Activated CD8-positive, alpha-beta memory T cell treated with anti-CD3 and anti-CD28 coated beads, Interleukin-2, amount 50 U/mL, for 48 hours (primary cell): Measurements from ENCODE around the gene STAT1.
"Not testable (repeated sequence)": the region's sequence is repeated elsewhere in the genome, so short reads cannot be mapped to it uniquely, and the experiment has no call there.

Experiments used
- DNase-seq: peaks from one replicate; pipeline ENCODE4 v3.0.0-alpha.2; 2020

Gene STAT1

DNA sequence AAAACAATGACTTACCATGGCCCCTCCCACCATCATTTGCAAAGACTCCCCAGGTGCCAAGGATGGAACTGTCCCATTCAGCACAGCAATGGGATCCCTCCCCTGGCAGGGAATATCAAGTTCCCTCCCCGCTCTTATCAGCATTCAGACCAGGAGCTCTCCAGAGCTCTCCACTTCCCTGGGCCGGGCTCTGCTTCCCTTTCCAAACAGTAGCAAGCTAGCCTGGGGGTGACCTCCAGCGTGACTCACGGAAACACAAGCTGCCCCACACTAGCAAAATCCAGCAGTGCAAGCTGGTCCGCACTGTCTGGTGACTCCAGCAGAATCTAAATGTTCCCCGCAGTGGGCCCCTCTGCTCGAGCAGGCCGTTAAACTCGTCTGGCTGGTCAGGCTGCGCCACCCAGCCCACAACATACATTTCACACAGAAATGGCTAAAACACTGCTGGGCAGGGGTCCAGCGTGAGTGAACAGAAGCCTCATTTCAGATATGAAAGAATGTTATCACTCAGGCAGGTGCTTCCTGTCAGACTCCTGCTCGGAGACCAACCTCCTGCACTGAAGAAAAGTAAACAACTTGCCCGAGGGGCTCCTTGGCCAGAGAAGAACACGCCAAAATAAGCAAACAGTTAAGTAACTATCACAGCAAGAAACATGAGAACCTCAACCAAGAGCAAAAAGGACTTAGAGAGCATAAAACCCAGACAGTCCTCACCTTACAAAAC lies 33.9 kb downstream of the STAT1 start:
- DNase-seq = no peak

DNA sequence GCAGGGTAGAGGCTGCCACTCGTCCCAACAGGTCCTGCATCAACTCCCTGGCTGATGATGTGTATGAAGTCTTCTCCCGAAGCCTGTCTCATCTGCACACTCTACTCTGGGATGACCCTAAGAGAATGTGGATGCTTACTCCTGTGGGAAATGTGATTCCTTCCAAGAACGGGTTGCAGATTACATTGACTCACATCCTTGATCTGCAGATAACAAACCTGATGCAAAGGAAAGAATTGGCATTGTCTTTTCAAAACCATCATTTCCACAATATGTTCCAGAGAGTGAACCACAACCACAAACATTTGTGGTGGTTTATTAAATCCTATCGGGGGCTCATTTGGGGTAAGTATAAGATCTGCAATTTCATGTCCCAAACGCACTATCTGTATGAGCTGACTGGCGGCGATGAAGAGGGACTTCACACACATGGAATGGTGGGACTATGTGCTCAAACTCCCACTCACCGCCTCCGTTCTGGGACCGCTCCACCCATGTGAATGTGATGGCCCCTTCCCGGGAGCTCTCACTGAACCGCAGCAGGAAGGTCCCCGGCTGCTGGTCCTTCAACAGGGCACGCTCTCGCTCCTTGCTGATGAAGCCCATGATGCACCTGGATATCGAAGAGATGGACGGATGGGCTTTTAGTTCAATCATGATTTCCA lies 35.5 kb downstream of the STAT1 start:
- no peak for DNase-seq

DNA sequence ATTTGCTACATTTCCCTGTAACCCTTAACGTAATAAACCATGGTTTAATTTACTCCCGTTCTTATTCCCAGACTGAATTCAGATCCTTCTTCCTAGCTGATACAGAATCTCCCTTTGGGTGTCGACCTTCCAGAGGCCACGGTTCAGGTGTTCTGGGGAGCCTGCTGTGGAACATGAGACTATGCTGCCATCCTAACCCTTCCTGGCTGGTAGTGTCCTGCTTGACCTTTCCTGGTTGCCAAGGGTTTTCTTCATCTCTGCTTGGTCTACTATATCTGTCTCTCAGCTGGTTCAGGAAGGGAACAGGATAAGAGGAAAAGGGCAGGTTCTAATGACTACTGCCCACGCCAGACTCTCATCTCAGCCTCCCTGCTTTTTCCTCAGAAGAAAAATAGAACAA lies 36.5 kb downstream of the STAT1 start:
- DNase-seq = no peak

DNA sequence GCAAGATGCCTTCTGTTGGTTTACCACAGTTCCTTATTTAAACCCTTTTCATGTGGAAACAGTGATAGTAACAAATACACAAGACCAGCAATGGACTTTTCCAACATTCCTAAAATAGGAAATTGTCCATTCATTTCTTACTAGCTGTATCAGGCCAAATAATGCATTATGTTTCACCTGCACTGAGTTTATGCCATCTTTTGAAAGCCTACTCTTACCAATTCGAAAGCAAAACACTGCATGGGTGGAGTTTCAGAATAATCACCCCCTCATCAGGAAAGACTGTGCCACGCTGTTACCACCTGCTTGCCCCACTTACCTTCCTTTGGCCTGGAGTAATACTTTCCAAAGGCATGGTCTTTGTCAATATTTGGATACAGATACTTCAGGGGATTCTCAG lies 37.5 kb downstream of the STAT1 start:
- DNase-seq = no peak

- no peak for DNase-seq
Measured at GRCh38 chr2:190974629-190975361, 39.2 kb downstream of the STAT1 start.

- DNase-seq = no peak
Measured at GRCh38 chr2:190973726-190974628, 40.0 kb downstream of the STAT1 start.

GRCh38 chr2:190973262-190973661 lies 40.7 kb downstream of the STAT1 start:
- no peak for DNase-seq

DNA sequence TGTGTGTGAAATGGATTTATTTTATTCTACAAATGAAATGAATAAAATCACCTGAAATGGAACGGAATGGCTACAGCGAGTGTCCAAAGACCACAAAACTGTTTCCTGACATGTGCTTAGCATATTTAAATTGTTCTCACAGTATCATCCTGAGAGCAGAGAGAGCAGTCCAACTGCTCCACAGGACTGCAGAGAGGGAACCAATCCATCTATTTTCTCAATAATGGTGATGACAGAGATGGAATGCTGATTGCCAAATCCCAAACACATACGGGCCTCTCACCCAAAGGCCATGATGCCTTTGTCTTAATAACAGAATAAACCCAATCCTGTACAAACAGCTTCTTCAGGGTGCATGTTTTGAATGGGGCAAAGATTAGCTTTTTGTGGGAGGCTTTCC lies 41.1 kb downstream of the STAT1 start:
- DNase-seq = no peak

- DNase-seq = no peak
Measured at GRCh38 chr2:190972213-190972612, 41.8 kb downstream of the STAT1 start.

DNA sequence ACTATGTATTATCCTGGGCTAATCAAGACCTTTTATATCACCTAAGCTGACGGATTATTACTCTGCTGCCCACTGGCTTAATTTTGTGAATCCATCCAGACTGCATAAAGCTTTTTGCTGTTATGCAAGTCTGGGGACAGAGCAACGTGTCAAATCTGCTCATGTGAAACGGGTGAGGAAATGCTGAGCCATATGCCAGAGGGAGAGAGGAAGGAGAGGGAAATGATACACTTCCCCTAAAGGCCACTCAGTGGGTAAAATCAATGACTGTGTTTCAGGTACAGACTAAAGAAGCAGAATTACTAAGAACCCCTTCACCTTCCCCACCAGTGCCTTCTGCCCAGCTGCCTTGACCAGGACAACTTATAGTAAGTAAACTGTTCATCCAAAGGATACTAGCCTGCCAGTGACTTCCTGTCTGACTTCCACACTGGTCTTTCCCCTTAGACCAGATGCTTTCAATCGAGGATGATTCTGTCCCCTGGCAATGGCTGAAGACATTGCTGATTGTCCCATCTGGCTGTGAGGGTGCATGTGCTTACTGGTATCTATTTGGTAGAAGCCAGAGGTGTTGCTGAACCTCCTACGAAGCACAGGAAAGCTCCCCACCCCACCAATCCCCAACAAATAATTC lies 43.0 kb downstream of the STAT1 start:
- no peak for DNase-seq

- DNase-seq = no peak
Measured at GRCh38 chr2:190970160-190970559, 43.8 kb downstream of the STAT1 start.

- no peak for DNase-seq
Measured at GRCh38 chr2:190968522-190968921, 45.4 kb downstream of the STAT1 start.

GRCh38 chr2:190965580-190966222 lies 48.3 kb downstream of the STAT1 start:
- no peak for DNase-seq

DNA sequence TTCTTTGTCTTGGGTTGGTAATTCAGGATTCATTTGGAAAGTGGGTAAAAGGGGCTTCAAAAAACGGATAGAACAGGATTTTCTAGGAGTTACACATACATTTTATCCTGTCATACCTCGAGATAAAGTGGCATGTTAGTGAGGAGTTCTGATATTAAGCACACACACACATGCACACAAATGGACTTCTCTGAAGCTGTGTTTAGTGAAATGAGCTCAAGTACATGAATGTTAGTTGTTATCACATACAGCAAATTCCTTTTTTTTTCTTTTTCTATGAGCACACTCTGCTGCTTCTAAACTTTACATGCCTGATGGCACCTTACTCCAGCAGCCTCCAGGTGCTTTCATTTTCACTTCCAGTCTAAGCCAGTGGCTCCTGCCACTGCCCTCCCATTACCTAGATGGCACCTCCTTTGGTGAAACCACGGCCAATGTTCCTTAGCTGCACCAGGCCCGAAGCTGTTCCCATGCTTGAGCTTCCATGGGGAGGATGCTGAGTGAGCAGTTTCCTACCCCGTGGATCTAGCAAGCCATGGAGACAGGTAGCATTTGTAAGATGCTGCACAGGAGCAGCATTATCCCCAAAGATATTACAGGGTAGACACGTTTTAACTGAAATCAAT lies 49.7 kb downstream of the STAT1 start:
- no peak for DNase-seq

DNA sequence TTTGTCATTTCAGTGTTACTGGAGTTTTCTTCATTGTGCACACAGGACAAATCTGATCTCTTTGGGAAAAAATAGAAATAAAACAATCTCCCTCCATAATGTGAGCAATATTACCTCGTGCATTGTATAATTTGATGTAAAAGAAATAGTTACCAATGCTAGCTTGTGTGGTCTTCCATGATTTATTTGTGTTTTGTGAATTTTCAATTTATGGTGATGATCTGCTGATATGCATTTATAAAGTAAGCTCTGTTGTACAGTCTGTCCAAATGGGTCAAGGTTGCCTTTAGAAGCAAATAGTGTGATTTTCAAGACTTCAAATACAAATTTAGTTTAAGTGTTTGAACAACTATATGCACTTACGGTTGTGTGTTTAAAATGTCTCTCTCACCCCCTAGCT lies 50.9 kb downstream of the STAT1 start:
- DNase-seq = no peak

GRCh38 chr2:190961918-190962487 lies 52.0 kb downstream of the STAT1 start:
- DNase-seq = no peak

- DNase-seq = not testable (repeated sequence)
Measured at GRCh38 chr2:190961117-190961516, 52.9 kb downstream of the STAT1 start.

DNA sequence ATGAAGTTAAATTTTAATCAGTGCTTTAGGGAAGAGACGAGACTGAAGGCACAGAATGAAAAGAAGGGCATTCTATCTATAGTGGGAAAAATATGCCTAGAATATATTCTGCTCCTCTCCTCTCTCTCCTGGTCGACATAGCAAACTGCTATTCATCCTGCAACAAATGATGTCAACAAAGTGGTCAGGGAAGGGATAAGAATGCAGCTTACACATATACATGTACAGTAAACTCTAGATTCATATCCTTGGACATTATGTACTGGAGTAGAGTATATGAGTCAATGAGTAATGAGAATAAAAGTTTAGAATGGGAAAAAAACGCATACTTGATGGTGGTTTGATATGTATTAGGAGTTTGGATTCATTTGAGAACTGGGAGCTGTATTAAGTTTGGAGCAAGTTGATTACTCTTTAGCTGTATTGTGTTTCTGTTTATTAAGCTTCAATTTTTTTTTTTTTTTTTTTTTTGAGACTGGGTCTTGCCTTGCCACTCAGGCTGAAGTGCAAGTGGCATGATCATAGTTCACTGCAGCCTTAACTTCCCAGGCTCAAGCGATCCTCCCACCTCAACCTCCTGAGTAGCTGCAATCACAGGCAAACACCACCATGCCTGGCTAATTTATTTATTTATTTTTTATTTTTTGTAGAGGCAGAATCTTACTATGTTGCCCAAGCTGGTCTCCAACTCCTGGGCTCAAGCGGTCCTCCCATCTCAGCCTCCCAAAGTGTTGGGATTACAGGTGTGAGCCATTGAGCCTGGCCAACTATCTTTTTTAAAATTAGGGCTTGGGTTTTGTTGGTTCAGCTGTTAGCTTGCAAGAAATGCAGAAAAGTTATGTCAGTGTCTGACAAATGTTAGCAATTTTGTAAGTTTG lies 53.8 kb downstream of the STAT1 start:
- DNase-seq = no peak

DNA sequence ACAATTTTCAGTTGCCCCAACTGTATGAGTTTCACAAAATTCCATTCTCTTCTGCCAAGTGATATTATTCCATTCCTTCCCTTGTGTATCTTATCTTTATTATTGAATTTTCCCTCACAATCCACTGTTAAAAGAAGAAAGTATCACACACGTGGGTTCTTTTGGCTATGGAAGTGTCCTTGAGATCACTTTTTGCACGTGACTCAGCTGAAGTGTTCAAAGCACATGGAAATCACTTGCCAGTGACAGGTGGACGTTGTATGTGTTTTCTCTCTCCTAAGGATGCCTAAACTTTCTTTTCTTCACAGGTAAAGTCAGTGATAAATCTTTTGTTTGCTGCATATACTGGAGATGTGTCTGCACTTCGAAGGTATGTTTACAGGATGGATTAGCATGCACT lies 60.7 kb downstream of the STAT1 start:
- DNase-seq = no peak

GRCh38 chr2:190950566-190950991 lies 63.4 kb downstream of the STAT1 start:
- no peak for DNase-seq
